G401 (cell line): Measurements from ENCODE around the gene DNAJC4. TPM values are rescaled to one million over a fixed set of nuclear protein-coding genes. Genes with fewer than 3 reads are reported as not detected.
A peak's percentile ranks its signal among the peaks of the same experiment; 100 is the strongest.
"Not testable (repeated sequence)": the region's sequence is repeated elsewhere in the genome, so short reads cannot be mapped to it uniquely, and the experiment has no call there.

Source experiments
- DNase-seq: peaks from one replicate; pipeline ENCODE4 v3.0.0-alpha.2; 2015; ENCODE audit warnings: low spot score
- in situ Hi-C: cut with HindIII; loops from 2 replicates; pipeline ENCODE4 v1.10.0; 2016; ENCODE audit warnings: low sequenced_read_pairs, mixed read lengths
- total RNA-seq: library from RNA; depleted of rRNA; stranded (reverse); fragments of >200 nt; shearing (Covaris generic); gene quantifications from 2 replicates; pipeline ENCODE4 v1.2.3, GENCODE V29; 2014

DNAJC4 gene
- total RNA-seq, 1 experiment from 2014 or later, result 10.3 TPM

DNA sequence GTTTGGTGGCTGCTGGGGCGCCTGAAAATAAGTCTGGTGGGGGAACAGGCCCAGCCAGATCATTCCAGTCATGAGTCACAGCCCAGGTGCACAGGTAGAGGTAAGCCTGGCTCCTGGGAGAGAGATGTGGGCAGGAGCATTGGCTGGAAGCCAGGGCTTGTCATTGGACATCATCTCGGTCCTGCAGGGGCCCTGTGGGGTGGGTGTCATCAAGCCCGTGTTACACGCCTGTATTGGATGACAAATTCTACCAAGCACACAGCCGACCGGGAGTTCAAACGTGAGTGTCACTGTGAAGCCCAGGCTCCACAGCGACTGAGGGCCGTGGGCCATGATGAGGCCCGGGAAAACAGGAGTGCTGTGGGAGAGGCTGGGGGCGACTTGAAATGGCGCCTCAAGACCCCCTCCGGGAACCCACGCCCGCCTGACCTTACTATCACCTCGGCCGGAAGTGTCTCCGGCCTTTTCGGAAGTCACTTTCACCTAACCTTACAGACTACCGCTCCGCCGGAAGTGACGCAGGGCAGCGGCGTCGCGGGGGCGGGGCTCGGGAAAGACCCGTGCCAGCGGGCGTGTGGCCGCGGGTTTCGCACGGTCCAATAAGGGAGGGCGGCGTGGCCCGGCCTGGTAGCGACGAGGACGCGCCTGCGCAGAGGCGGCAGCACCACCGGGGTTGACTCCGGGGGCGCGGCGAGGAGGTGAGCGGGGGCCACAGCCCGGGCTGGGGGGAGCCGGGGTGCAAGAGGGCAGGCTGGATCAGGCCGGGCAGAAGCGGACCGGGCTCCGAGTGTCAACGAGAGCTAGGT, 10.3 kb downstream of the DNAJC4 start, which contains the start of gene FKBP2:
FKBP2 (plus strand) TSS at position 661 of the 806 bp plus-strand sequence. CDS start 1,293 bp downstream, outside the sequence.
- in situ Hi-C loops, result no loop called here
- DNase-seq, result peak; percentile 97

- peak; percentile 99 for DNase-seq
- in situ Hi-C loops, result no loop called here
These were observed 10.8 kb downstream of the DNAJC4 start for GRCh38 chr11:64241241-64241490.

DNA sequence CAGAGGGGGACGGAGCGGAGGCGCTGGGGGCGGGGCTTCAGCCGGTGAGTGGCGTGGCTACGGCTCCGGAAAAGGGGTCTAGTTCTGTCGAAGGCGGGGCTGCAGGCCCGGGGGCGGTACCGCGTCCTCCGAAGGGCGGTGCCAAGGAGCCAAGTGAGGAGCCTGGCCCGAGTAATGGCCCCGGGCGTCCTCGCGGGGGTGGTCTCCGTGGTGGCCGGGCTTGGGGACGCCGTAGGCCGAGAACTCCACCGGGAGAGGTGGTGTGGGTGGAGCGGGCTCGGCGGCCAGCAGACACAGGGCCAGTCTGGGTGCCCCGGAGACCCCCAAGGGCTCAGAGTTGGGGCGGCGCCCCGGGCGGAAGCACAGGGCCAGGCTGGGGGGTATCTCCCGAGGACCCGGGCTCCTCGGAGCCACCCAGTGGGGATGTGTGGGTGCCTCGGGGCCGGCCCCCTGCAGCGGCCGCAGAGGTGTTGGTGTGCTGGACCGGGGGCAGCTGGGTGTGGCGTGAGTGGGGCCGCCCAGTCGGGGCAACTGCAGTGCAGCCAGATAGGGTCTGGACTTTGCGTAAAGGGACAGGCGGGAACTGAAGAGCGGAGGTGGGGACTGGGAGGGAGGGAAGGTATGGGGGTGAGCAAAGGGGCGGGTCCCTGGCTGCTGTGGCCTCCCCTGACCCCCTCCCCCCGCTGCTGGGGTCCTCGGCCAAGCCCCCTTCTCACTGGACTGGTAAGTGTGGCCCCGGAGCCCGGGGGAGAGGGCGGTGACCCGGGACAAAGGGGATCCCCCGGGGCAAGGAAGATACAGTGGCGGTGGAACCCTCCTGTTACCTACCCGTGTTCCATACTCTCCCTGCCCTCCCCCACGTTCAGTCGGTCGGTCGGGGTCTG, 11.4 kb downstream of the DNAJC4 start:
- DNase-seq, result no peak
- in situ Hi-C loops, result no loop called here

DNA sequence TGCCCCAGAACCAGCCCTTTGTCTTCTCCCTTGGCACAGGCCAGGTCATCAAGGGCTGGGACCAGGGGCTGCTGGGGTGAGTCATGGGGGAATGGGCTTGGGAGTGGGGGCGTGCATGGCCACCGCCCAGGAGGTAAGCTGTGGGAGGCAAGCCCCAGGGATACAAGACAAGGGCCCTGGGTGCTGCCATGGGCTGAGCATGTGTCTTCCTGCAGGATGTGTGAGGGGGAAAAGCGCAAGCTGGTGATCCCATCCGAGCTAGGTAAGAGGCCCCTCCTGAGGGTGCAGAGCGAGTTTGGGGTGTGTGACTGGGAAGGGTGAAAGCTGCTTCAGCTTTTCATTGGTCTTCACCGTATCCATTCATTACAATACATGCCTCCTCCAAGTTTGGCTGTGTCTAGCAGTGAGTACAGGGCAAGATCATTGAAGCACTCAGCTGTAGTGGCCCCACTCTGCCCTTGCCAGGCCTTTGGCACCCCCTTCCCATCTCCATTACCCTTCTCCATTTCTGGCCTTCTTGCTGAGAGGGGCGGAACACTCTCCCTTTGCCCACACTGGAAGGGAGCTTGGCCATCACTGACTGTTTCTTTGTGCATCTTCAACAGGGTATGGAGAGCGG, 13.0 kb downstream of the DNAJC4 start:
- in situ Hi-C loops, result no loop called here

GRCh38 chr11:64244107-64244506, 13.8 kb downstream of the DNAJC4 start:
- in situ Hi-C loops, result no loop called here
- no peak for DNase-seq

More for the DNA sequence above, 13.0 kb downstream of the DNAJC4 start:
- no peak for DNase-seq

DNA sequence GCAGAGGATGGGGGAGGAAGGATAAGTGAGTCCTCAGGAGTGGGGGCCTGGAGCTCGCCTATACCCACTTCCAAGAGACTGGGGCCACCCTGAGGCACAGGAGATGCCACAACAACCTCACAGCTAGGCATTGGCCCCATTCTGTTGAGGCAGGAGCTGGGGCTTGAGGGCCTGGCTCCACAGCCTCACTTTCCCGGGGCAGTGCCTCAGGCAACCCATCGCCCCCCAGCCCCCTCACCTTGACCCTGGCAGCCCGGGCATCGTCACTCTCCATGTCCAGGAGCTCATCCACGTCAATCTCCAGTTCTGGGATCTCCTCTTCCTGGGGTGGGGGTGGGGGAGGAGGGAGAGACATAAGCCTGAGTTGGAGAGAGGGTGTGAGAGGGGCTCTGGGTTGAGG, 14.6 kb downstream of the DNAJC4 start:
- in situ Hi-C loops, result no loop called here
- DNase-seq, result no peak

DNA sequence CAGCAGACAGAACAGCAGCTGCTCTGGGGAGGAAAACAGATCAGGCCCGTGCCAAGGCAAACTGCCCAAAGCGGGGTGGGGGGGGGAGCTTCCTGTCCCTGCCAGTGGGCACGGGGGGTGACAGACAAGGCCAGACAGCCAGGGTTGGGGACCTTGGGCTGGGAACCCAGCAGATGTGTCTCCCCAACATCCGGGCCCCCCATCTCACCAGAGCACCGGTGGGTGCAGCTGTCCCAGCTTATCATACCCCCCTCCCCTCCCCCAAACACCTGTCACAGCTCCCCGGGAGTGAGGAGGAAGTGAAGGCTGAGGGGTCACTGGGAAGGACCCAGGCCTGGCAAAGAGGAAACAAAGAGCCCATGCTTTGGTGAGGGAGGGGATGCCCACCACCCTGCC, 15.1 kb downstream of the DNAJC4 start:
- in situ Hi-C loops, result no loop called here
- no peak for DNase-seq

GRCh38 chr11:64245797-64246620, 15.7 kb downstream of the DNAJC4 start:
- DNase-seq, result no peak
- in situ Hi-C loops, result no loop called here

GRCh38 chr11:64246621-64246870, 16.2 kb downstream of the DNAJC4 start:
- in situ Hi-C loops, DNase-seq: not testable (repeated sequence)

DNA sequence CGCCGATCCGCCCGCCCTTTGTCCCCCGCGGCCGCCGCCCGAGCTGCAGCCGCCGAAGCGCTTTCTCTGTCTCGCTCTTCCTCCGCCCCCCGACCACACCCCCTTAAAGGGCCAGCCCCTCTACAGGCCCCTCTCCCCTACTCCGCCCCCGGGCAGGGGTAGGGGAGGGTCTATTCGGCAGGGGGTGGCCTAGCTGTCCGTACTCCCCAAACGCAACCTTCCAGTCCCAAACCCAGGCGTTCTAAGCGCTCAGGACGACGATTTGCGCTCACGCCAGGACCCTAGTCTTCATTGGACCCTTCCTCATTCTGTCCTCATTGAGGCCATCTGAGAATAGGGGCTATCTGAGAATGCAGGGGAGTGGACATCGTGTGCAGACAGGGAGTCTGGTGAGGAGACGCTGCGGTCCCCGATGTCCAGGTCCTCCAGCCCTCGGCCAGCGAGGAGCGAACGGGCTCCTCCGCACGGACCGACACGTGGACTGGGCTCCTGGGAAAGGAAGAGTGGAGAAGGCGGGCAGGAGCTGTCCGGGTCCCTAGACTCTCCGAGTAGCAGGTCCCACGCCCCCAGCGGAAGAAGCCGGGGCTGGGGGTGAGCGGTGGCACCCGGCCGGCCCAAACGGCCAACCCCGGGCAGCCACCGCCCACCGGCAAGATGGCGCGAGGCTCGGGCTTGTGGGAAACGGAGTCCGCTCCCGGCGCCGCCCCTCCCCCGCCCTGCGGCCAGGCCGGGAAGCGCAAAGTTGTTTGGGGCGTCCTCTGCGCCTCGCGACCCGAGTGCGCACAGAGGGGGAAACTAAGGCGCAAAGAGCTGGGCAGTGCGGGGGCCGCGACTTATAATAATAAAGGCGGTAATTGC, 16.8 kb downstream of the DNAJC4 start, which contains the start of gene PPP1R14B:
PPP1R14B (minus strand) TSS at position 73 of the 858 bp plus-strand sequence. CDS start 270 bp downstream, outside the sequence.
- DNase-seq, result peak; percentile 79
- in situ Hi-C loops, result no loop called here

DNA sequence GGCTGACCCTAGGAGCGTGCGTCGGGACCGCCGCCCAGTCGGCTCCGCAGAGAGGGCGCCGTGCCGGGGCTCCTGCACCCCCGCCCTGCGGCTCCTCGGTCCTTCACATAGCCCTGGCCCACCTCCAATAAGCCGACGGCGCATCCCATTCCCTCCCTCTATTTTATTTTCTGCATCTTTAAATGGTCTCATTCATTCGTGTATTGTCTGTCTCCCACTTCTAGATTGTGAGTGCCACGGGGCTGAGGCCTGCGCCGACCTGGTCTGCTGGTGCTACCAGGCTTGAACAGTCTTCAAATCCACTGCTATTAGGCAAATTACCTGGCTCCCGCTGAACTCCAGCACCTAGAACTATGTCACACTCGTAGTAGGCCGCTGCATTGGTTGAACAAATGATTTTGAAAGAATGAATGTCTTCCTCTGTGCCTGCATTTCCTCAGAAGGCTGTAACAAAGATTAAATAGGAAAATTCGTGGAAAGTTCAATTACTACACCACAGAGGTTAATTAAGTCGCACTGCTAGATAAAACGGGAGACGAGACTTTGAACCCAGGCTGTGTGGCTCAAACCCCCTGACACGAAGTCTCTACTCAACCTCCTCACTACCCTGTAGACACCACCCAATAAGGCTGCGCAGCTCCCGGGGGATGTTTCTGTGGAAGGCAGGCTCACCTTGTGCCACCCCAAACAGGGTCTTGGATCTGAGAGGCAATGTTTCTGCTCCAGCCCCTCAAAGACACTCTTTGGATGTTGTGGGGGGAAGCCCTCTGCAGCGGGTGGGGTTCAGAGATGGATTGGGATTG, 17.6 kb downstream of the DNAJC4 start:
- DNase-seq, result no peak
- in situ Hi-C loops, result no loop called here

DNA sequence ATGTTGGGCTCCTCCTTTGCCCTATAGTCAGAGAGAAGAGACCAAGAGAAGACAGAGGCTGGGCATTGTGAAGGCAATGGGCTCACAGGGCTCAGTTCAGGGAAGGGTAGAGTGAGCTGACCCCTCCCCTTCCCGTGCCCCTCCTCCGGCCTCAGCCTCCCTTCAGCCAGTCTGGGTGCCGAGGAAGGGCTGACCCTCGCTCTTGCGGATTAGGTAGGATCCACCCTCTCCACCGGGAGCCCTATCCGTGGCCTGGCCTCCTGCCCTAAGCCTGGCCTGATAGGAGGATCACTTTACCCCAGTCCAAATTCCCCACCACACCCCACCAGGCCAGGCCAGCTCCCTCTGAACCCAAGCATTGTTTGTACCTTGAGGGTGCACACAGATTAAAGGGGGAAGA, 18.2 kb downstream of the DNAJC4 start:
- DNase-seq, result no peak

DNA sequence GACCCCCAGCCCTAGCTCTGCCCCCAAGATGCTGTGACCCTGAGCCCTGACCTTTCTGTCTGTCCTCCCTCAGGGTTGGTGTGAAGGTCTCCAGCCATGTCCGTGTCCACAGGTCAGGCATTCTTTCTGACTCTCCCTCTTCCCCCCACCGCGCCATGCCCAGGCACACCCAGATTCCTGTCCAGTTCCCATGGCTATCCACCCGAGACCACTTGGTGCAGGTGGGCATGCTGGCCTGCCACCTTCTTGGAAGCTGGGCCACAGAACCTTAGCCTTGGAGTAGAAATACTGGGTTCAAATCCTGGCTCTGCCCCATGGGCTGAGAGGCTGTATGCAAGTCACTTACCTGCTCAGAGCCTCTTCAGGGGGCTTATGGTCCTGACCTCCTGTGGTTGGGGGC, 18.7 kb downstream of the DNAJC4 start:
- DNase-seq, result no peak
- in situ Hi-C loops, result no loop called here

More for the DNA sequence above, 18.2 kb downstream of the DNAJC4 start:
- in situ Hi-C loops, result no loop called here

DNA sequence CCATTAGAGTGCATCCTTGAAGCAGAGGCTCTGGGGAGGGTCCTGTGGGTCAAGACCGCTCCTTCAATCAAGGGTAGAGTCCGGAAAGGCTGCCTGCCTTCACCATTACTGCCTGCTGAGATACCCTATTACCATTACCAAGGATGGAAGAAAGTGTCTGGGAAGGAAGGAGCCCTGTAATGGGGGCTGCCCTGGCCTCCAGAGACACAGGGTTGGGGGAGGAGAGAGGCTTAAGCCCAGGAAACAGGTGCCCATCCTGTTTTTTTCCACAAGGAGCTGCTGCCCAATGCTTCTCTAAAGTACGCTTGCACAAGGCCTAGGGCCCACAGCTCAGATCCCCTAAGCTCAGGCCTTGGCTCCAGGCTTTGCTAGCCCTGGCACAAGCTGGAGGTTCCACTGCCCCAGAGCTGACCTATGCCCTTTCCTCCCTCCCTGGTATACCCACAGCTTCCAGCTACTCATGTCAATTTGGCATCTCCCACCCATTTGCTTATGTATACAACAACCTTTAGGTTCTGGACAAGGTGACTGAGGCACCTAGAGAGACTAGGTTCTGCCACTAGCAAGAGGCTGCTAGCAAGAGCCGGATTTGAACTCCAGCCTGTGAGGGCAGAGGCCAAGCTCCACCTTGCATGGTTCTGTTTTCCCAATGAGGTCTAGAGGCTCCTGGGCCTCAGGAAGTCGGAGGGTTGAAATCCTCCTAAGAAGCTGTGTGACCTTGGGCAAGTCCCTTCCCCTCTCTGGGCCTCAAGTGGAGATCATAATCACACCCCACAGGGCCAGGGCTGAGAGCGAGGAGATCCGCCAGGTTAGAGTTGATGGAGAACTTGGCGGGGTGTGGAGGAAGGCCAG, 19.4 kb downstream of the DNAJC4 start:
- in situ Hi-C loops, result no loop called here
- DNase-seq, result no peak

DNA sequence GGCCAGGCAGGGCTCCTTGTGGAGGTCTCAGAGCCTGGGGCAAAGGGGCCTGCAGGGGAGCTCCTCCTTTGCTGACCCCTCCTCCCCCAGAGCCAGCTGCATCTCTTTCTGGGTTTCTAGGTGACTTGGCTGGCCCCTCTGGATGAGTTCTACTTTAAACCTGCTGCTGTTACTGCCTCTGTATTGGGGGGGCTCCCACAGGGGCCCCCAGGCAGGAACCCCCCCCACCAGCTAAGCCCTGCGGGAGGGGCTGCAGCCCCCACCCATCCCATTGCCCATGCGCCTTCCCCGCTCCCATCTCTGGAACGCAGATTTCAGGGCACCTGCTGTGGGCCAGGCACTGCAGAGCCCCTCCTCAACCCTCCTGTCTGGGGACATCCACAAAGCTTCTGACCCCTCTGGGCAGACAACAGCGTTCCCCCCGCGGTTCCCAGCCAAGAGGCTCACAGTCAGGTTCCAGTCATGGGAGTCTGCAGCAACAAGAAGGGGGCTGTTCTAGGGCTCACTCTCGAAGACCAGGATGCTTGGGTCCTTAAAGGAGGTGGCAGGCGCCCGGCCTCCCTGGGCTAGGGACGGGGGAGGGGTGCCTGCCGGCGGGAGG, 20.2 kb downstream of the DNAJC4 start:
- DNase-seq, result no peak
- in situ Hi-C loops, result no loop called here

GRCh38 chr11:64251016-64251752, 20.8 kb downstream of the DNAJC4 start, which contains the start of gene PLCB3:
Gene PLCB3 (plus strand): TSS chr11:64251530. CDS start chr11:64251650, 120 bp downstream.
- in situ Hi-C loops, result no loop called here
- DNase-seq, result no peak
